Hypothalamus (tissue), 51 donors: Measurements from ENCODE around the gene KRT76.

Experiments used
- DNase-seq, 51 donors: peaks; one replicate each; lab custom pipeline; 2025; lab: John Stamatoyannopoulos, UW

The KRT76 gene

DNA sequence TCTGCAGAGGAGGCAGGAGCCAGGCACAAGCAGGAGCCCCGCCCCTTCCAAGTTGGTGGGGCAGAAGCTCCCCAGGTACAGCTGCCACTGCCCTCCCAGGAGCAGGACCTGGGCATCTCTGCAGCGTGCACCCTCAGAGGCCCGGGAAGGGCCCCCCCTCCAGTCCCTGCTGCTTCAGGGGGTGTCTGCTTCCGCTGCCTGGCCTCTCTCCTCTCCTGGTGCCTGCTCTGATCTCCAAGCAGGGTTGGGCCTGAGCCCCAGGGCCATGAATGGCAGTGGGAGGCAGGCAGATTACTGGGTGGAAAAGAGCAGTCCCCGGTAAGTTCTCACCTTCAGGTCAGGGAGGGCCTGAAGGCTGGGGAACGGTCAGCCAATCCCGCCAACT is 35.0 kb downstream of the KRT76 start:
- no peak for DNase-seq

DNA sequence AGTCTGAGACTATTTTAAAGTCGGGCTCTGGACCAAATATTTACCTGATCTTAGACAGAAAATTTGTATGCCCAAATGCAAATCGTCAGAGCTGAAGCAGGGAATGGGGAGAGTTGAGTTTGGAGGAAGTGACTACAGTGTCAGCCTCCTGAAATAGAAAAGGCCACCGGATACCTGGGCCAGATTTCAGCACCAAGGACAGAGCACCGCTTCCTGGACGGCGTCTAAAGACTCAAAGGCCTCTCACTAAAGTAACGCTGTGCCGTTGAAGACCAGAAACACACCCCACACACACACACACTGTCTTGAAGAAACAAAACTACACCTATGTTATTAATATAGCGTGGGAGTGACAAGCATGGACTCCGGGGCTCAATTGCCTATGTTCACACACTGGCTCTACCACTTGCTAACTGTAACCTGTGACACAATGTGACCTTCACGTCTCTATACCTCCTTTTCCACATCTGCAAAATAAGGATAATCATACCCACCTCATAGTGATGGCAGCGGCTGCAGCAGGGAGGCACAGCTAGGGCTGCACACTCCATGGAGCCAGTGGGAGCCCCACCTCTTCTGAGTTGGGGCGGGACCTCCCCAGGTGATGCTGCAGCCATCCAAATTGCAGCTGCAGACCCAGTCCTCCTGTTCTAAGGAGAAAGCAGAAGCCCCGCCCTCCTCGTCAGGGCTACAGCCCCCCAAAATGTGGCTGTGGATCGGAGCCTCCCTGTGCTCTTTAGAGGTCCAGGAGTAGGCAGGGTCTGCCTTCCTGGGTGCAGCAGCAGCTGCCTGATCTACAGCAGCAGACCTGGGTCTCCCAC is 35.6 kb downstream of the KRT76 start:
- DNase-seq = peak in 5 of 51 donors; percentile 2 to 13 (median 3)

DNA sequence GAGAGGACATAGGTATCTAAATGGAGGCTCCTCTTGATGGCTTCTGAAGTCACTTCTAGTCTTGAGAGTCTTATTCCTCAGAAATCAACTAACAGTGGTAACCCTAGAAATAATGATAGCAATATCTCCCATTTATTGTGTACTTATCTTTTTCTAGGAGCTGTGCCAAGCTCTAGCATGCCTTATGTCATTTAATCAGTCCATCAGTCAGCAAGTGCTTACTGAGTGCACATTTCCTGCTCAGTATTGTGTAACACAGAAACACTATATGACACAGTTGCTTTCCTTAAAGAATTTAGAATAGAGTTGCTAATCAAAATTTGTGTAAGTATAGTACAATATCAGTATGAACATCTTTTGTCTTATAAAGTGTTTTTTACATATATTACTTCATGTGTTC is 36.6 kb downstream of the KRT76 start:
- no peak for DNase-seq

DNA sequence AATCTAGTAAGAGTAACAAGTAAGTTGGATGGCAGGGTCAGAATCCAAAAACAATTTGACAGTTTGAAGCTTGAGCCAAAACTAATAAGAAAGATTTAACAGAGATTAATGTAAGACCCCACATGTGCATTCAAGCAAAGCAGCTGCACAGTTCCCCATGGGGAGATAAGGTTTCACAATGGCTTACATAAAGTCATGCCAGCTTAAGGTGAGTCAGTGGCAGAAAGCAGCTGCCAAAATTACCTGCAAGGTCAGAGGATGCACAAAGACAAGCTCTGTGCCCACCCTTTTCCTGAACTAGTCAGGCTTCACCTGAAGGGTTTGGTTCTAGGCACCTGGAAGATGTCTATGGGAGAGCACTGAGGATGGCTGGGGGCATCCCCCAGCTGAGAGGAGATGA is 37.2 kb downstream of the KRT76 start:
- no peak for DNase-seq

DNA sequence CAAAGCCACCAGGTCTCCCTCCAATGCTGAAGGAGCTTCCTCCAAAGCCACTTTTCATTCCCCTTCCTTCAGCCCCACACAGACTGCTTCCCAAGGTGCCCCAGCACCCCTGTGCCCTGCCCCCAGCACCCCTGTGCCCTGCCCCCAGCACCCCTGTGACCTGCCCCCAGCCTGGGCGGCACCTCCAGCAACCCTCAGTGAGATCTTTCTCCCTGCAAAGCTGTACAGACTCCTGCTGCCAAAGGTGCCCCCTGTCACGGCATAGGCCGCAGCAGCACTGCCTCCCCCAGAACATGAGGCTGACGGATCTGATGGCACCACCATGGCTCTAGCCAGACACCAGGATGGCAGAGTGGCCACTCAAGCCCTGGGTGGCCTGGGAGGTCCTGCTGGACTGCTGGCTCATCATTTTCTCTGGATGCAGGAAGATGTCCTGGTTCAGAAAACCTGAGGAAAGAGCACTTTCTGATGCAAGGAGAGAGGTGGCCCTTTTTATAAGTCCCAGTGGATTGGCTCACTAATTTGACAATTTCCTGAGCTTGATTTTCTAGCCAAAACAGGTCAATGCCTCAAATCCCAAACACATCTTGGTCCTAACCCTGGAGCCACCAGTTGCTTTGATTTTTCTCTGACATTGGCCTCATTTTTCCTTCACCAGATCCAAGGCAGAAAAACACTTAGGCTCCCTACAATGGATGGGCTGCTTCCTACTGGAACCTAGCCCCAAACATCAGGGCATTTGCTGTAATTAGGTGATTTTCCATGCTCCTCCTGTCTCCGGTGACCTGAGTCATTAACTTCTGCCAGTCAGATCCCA is 41.1 kb downstream of the KRT76 start:
- DNase-seq = no peak

DNA sequence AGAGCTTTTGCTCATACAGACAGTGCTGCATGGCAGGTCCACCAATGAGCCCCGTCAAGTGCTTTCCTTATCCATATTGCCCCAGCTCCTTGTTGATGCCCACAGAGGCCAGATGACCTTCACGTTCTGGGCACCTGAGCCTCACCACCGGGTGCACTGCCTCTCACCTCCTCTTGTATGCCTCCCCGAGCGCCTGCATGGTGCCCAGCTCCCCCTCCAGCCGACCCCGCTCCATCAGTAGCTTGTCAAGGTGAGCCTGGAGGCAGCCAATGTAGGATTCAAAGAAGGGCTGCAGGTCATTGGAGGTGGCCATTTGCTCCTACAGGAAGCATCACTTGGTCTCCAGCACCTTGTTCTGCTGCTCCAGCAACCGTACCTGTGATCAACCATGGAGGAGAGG is 42.0 kb downstream of the KRT76 start:
- no peak for DNase-seq

DNA sequence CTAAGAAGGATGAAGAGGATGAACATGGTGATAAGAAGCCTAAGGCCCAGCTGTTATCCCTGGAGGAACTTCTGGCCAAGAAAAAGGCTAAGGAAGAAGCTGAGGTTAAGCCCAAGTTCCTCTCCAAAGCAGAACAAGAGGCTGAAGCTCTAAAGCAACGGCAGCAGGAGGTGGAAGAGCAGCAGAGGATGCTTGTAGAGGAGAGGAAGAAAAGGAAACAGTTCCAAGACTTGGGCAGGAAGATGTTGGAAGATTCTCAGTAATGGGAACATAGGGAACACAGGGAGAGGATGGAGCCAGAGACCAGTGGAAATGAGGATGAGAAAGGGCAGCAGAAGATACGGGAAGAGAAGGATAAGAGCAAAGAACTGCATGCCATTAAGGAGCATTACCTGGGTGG is 46.4 kb downstream of the KRT76 start:
- DNase-seq = no peak

DNA sequence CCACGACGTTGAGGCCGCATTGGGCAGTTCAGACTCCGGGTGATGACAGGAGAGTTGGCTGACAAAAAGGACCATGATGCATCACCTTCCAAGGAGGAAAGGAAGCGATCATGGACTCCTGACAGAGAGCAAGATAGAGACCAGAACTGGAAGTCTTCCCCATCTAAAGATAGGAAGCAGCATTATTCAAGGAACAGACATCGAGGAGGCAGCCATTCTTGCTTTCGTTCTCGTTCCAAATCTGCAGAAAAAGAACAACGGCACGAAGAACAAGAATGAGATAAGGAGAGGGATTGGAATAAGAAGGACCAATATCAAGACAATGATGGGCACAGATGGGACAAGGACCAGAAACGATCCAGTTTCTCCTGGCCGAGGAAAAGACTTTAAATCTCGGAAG is 46.8 kb downstream of the KRT76 start:
- DNase-seq = no peak

DNA sequence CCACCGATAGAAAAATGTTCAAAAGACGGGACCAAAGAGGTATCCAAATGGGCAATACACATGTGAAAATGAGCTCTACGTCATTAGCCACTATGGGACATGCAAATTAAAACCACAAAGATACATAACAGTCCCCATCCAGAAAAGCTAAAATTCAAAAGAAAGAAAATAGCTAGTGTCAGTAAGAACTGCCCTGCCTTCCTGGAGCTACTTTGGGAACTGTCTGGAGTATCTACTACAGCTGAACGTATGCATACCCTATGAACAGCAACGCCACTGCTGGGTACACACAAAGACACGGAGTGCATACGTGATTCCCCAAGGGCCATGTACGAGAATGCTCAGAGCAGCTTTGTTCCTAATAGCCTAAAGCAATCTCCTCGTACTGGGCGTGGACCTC is 48.0 kb downstream of the KRT76 start:
- no peak for DNase-seq

DNA sequence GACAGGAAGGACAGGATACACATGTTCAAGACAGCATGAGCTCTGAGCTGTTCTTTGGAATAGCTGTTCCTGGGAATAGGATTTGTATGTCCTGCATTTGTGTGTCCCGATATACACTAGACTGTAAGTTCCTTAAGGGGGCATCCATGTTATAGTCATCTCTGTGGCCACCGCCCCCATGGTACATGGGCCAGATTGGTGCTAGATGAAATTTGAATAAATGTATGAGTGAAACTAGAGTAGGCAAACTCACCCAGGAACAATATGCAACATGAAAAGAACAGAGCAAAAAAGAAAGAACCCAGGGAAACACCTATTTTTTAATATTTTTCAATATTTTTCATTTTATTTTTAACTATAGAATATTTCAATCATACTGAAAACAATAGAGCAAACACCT is 48.8 kb downstream of the KRT76 start:
- no peak for DNase-seq

DNA sequence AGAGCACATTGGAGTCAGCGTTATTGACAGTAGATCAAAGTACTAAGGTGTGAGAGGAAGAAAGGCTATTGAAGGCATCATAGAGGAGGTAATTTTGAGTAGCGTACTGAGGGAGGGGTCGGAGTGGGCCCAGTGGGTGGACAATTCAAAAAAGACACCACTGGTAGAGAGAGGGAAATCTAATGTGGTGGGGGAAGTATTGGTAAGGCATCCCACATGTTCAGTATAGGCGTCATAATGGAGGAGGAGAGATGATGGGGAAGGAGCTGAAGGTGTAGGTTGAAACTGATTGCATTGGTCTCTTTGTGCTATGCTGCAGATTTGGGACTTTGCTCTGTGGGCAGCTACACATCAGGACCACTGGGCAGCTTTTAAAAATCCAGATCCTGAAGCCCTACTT is 50.1 kb downstream of the KRT76 start:
- DNase-seq = no peak

DNA sequence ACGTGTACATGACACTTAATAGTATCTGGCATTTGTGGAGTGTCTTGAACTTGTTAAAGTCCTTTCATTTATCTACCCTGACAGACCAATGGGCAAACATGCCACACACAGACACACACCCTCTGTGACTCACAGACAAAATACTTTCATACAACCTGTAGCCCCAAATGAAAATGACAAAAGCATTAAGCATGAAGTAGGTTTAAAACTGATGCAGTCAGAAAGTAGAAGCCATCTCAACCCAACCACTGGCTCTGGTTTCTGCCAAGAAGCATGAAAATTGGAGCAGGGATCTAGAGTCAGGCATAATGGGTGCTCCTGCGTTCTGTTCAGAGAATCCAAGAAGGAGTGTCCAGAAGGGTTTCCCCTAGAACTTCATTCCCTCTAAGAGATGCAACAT is 50.7 kb downstream of the KRT76 start:
- no peak for DNase-seq

DNA sequence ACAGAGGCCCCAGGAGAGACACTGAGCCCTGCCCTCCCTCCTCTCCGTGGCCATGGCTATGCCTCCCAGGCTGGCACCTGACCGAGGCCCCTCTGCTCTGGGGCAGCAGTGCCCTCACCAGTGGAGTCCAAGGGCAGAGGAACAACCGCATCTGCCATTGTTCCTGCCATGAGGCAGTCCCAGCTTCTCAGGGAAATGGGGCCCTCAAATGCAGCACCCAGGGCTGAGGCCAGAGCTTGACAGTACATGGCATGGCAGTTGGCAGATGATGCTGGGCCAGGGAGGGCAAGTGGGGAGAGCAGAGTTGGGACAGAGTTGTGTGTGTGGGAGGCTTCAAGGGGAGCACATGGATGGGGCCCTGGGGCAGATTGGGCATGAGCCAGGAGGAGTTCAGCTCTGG is 52.8 kb downstream of the KRT76 start:
- DNase-seq = no peak

DNA sequence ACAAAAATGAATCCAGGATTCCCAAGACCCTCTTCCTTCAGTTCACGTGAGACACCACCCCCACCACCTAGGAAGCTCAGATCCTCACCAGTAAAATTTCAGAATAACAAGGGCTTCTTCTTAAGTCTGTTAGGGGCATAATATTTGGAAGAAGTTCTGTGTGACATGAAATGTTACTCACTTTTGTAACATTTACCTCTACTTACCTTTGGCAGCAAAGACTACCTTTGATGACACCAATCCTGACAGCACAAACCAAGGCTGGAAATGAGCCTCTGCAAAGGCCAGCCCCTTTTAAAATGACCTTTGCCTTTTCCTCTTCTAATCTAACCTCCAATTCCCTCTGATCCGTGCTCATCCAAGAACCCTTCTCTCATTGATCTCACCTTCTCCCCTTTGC is 54.5 kb downstream of the KRT76 start:
- no peak for DNase-seq

DNA sequence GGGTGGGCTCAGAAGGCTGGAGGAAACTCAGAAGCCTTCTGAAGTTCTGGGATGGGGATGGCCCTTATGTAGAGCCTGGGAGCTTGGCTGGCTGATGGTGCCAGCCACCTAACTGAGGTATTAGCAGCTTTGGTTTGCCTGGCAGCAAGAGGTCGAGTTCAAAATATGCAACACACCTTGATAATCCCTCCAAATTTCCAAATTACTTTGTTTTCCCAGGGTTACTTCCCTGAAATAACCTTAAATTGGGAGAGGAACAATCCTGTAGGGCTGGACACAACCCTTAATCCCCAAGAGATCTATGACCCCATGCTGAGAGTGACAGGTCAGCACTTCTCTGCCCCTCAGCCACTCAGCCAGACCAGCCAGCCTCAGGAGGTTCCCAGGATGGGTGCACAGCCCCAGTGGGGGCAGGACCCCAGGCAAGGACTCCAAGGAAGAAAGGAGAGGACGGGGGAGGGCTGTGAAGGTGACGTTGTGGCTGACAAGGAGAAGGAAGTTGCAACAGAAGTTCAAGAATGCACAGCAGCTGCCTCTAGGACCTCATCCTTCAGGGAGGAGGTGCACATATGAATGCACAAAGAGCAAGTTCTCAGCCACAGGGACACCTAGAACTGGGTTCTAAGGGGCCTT is 55.2 kb downstream of the KRT76 start:
- DNase-seq = no peak

DNA sequence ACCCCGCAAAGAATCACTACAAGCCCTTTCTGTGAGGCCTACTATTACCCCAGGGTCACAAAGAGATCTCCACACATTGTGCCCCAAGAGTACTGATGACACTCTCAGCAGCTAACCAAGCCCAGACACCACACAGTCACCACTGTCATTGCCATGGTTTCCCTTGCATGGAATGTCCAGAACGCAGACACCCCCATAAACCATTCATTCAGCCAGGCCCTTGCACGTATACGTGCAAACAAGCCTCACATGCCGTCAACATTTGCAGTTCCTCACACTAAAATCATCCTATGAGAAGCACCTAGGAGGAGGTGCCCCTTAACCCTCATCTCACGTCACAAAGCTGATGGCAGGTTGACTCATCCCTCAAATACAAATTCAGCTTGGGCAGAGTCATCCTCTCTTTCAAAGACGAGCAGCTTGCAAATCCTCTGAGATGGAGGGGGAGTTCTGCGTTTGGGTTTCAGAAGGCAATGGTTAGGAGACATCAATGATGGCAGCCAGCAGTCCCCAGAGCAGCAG is 56.7 kb downstream of the KRT76 start:
- DNase-seq = no peak
